HepG2 (cell line): Measurements from ENCODE around the gene ATRIP. TPM values are rescaled to one million over a fixed set of nuclear protein-coding genes. Genes with fewer than 3 reads are reported as not detected.
A peak's percentile ranks its signal among the peaks of the same experiment; 100 is the strongest.

ENCODE experiments used
- ERF ChIP-seq: IDR thresholded peaks from 2 replicates; pipeline ENCODE4 v1.6.1; 2018; ENCODE audit warnings: missing biosample characterization, missing genetic modification reagents
- FOXC1 ChIP-seq: sonication (generic); formaldehyde crosslinking; IDR thresholded peaks from 2 replicates; pipeline ENCODE4 v1.8.0; 2022; ENCODE audit warnings: mild to moderate bottlenecking, missing genetic modification reagents, borderline replicate concordance
- FOXP1 ChIP-seq, 2 experiments: fragments of 450-650 bp in 1 of 2; IDR thresholded peaks; 2 replicates each; pipeline ENCODE4 v1.6.1; 2017 to 2018; ENCODE audit warnings: antibody characterized with exemption in 1 of 2
- HMGXB3 ChIP-seq: sonication (generic); formaldehyde crosslinking; IDR thresholded peaks from 2 replicates; pipeline ENCODE4 v1.4.0; 2020; ENCODE audit warnings: missing genetic modification reagents, borderline replicate concordance
- KDM4B ChIP-seq: sonication (generic); formaldehyde crosslinking; IDR thresholded peaks from 2 replicates; pipeline ENCODE4 v1.4.0; 2020; ENCODE audit warnings: missing genetic modification reagents
- KDM5B ChIP-seq: sonication (generic); formaldehyde crosslinking; IDR thresholded peaks from 2 replicates; pipeline ENCODE4 v1.4.0; 2020; ENCODE audit warnings: missing genetic modification reagents, mild to moderate bottlenecking, borderline replicate concordance
- KDM6A ChIP-seq: IDR thresholded peaks from 2 replicates; pipeline ENCODE4 v1.6.1; 2016; ENCODE audit warnings: low read depth
- MAFF ChIP-seq: IDR thresholded peaks from 2 replicates; pipeline ENCODE4 v1.6.1; 2011; ENCODE audit warnings: low read depth, low read length, improper control_type of control experiment
- NFYB ChIP-seq: sonication (generic); formaldehyde crosslinking; IDR thresholded peaks from 2 replicates; pipeline ENCODE4 v1.4.0; 2020; ENCODE audit warnings: missing genetic modification reagents
- SRY ChIP-seq: sonication (generic); formaldehyde crosslinking; IDR thresholded peaks from 2 replicates; pipeline ENCODE4 v1.8.0; 2022; ENCODE audit warnings: mild to moderate bottlenecking, missing genetic modification reagents
- ZFP36L2 ChIP-seq: sonication (generic); formaldehyde crosslinking; IDR thresholded peaks from 2 replicates; pipeline ENCODE4 v1.4.0; 2020; ENCODE audit warnings: missing genetic modification reagents
- ZNF138 ChIP-seq: sonication (generic); formaldehyde crosslinking; IDR thresholded peaks from 2 replicates; pipeline ENCODE4 v1.5.0; 2020; ENCODE audit warnings: mild to moderate bottlenecking, low read depth, missing genetic modification reagents
- ZNF280B ChIP-seq: sonication (generic); formaldehyde crosslinking; IDR thresholded peaks from 2 replicates; pipeline ENCODE4 v1.5.0; 2020; ENCODE audit warnings: missing genetic modification reagents, mild to moderate bottlenecking, borderline replicate concordance
- ZNF597 ChIP-seq: sonication (generic); formaldehyde crosslinking; IDR thresholded peaks from 2 replicates; pipeline ENCODE4 v1.5.0; 2020; ENCODE audit warnings: missing genetic modification reagents
- ZNF883 ChIP-seq: sonication (generic); formaldehyde crosslinking; IDR thresholded peaks from 2 replicates; pipeline ENCODE4 v1.5.1; 2020; ENCODE audit warnings: mild to moderate bottlenecking, missing genetic modification reagents; ENCODE audit errors: not compliant biosample characterization
- ZZZ3 ChIP-seq: sonication (generic); formaldehyde crosslinking; IDR thresholded peaks from 2 replicates; pipeline ENCODE4 v1.4.0; 2020; ENCODE audit warnings: missing genetic modification reagents, mild to moderate bottlenecking, borderline replicate concordance
- polyA plus RNA-seq, 8 experiments: library from polyadenylated mRNA; depleted of rRNA in 3 of 8; stranded (reverse) in 7 of 8; unstranded in 1 of 8; fragments of >200 nt; fragmentation: Illumina TruSeq in 4 of 8; extraction: Trizol in 4 of 8; gene quantifications; 2 replicates each; pipeline versions ENCODE4 v1.2.1 to v1.2.3, GENCODE V29; 2011 to 2016; ENCODE audit warnings: low read depth in 4 of 8, missing spikeins in 1 of 8, mixed read lengths in 1 of 8; ENCODE audit not compliant: insufficient read depth in 1 of 8
- total RNA-seq, 5 experiments: library from RNA; depleted of rRNA; stranded (reverse); fragments of >200 nt; fragmentation: Illumina TruSeq; extraction: Trizol; gene quantifications; 2 replicates each; pipeline ENCODE4 v1.2.3, GENCODE V29; 2016; ENCODE audit warnings: low read depth in 1 of 5
- TF ChIP-seq, protein P1 (sequence below): sonication (generic); formaldehyde crosslinking; IDR thresholded peaks from 2 replicates; pipeline ENCODE4 v1.5.1; 2020; ENCODE audit warnings: missing genetic modification reagents, mild to moderate bottlenecking, borderline replicate concordance
- TF ChIP-seq, protein P2 (sequence below): sonication (generic); formaldehyde crosslinking; IDR thresholded peaks from 2 replicates; pipeline ENCODE4 v1.9.0; 2021; ENCODE audit warnings: missing genetic modification reagents, borderline replicate concordance

The ATRIP gene
- total and polyA plus RNA-seq, 2 of the 13 experiments (the other 11 are each of a cell fraction or from before 2014, with no cell fraction given) = 5.1 to 12.5 TPM

DNA sequence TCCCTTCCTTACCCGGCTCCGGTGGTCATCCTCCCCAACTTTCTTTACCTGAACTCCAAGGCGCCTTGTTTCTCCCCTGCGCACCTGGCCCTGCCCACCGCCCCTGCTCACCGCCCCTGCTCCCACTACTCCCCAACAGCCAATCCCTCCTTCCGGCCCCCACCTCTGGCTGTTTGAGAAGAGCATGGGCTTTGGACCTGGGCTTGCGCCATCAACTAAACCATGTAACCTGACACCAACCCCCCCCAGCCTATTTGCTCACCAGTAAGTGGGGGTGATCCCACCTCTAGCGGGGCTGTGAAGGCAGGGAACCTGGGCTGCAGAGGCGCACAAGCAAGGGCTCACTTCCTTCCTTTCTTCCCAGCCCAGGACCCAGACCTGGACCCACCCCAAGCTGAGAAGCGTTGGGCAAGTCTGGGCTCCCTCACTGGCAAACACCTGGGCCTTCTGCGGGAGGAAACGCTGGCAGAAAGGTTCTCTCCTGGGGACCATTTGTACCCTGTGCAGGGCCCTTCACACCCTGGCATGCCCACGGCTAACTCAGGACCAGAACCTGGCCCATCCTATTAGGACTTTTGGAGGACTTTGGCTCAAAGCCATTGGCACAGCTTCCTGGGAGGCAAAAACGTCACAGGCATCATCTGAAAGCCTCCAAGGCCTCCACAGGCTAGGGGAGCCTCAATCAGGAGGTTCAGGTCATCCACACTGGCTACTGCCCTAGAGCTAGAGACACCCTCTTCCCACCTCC, 16.4 kb upstream of the ATRIP start, which contains the start of gene PLXNB1 (continued):
- TF ChIP-seq, protein P1, sequence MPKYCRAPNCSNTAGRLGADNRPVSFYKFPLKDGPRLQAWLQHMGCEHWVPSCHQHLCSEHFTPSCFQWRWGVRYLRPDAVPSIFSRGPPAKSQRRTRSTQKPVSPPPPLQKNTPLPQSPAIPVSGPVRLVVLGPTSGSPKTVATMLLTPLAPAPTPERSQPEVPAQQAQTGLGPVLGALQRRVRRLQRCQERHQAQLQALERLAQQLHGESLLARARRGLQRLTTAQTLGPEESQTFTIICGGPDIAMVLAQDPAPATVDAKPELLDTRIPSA (CRISPR knock-in tag) = no peak
- peak; percentile 77; the same call in 1 of the 2 replicates for TF ChIP-seq SRY (CRISPR knock-in tag)
- TF ChIP-seq NFYB (CRISPR knock-in tag) = peak; percentile 47
- TF ChIP-seq FOXC1 = no peak
- TF ChIP-seq ZNF138 (CRISPR knock-in tag) = no peak
- no peak for TF ChIP-seq KDM4B
- TF ChIP-seq HMGXB3 (CRISPR knock-in tag) = no peak
- peak; percentile 36; the same call in 1 of the 2 replicates for TF ChIP-seq ZNF280B (CRISPR knock-in tag)
- TF ChIP-seq ZZZ3 (CRISPR knock-in tag) = no peak; the same call in 1 of the 2 replicates
- TF ChIP-seq, protein P2, sequence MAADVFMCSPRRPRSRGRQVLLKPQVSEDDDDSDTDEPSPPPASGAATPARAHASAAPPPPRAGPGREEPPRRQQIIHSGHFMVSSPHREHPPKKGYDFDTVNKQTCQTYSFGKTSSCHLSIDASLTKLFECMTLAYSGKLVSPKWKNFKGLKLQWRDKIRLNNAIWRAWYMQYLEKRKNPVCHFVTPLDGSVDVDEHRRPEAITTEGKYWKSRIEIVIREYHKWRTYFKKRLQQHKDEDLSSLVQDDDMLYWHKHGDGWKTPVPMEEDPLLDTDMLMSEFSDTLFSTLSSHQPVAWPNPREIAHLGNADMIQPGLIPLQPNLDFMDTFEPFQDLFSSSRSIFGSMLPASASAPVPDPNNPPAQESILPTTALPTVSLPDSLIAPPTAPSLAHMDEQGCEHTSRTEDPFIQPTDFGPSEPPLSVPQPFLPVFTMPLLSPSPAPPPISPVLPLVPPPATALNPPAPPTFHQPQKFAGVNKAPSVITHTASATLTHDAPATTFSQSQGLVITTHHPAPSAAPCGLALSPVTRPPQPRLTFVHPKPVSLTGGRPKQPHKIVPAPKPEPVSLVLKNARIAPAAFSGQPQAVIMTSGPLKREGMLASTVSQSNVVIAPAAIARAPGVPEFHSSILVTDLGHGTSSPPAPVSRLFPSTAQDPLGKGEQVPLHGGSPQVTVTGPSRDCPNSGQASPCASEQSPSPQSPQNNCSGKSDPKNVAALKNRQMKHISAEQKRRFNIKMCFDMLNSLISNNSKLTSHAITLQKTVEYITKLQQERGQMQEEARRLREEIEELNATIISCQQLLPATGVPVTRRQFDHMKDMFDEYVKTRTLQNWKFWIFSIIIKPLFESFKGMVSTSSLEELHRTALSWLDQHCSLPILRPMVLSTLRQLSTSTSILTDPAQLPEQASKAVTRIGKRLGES = no peak
- TF ChIP-seq ERF (CRISPR knock-in tag) = peak; percentile 85
- TF ChIP-seq ZNF883 = peak; percentile 37
- TF ChIP-seq KDM5B (CRISPR knock-in tag) = peak; percentile 82; the same call in 1 of the 2 replicates
- TF ChIP-seq MAFF = no peak
- no peak for TF ChIP-seq ZNF597 (CRISPR knock-in tag)
- no peak for TF ChIP-seq FOXP1 (IDR thresholded peaks at IDR 0.05)
- peak; percentile 74 for TF ChIP-seq FOXP1 (CRISPR knock-in tag; IDR thresholded peaks at IDR 0.05)
- TF ChIP-seq KDM6A = peak; percentile 95
- no peak for TF ChIP-seq ZFP36L2 (CRISPR knock-in tag)
